GM12801 (cell line): ENCODE measurements around the gene KCNA10.

Experiments used
- TF ChIP-seq, protein P1 (sequence below): IDR thresholded peaks from one replicate; pipeline ENCODE4 v1.5.1; 2011; ENCODE audit warnings: control low read depth; ENCODE audit not compliant: insufficient read length; ENCODE audit errors: extremely low read depth

Gene KCNA10

DNA sequence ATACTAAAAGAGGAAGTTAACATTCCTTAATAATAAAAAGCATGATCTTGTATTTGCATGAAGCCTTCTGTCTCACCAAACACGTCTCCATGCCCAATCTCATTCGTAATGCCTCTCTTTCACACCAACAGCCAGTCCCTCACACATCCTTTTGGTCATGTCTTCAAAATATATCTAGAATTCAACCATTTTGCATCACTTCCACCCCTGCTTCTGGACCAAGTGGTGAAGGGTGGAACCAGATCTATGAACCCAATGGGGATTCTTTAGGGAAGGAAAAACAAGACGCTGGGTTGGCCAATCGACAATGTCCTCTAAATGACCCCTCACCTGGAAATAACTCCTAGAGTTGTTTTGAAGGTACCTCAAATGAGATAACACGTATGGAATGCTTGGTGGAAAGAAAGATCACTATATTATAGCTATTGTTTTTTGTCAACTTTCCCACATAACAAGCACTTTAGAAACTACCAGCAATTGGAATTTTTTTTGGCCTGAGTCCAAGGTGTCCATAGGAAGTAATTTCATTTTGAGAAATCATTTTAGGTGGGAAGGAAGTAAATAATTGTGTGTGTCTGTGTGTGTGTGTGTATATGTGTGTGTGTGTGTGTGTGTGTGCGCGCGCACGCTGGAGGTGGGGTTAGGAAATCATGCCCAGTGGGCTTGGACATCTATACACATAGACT is at the start of gene KCNA10:
KCNA10 (minus strand) TSS at position 51 of the 686 bp plus-strand sequence. CDS start 388 bp downstream, outside the sequence.
- TF ChIP-seq, protein P1, sequence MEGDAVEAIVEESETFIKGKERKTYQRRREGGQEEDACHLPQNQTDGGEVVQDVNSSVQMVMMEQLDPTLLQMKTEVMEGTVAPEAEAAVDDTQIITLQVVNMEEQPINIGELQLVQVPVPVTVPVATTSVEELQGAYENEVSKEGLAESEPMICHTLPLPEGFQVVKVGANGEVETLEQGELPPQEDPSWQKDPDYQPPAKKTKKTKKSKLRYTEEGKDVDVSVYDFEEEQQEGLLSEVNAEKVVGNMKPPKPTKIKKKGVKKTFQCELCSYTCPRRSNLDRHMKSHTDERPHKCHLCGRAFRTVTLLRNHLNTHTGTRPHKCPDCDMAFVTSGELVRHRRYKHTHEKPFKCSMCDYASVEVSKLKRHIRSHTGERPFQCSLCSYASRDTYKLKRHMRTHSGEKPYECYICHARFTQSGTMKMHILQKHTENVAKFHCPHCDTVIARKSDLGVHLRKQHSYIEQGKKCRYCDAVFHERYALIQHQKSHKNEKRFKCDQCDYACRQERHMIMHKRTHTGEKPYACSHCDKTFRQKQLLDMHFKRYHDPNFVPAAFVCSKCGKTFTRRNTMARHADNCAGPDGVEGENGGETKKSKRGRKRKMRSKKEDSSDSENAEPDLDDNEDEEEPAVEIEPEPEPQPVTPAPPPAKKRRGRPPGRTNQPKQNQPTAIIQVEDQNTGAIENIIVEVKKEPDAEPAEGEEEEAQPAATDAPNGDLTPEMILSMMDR, result no peak

DNA sequence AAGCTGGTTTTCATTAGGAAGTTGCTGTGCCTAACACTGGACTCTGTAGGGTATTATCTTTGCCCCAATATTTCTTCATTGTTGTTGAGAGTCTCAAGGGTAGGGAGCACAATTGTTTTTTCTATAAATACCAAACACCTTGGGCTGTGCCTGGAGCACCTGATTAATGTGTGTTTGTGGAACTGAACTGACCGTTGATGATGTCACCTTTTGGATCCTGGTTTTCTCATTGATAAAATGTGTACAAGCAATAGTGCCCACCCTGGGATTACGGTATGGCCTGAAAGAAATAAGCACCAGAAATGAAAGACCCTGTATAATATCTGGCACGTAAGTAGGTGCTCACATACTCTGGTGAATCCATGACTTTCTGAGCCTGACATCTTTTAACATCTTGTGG is 47.9 kb upstream of the KCNA10 start:
- TF ChIP-seq, protein P1, result no peak

DNA sequence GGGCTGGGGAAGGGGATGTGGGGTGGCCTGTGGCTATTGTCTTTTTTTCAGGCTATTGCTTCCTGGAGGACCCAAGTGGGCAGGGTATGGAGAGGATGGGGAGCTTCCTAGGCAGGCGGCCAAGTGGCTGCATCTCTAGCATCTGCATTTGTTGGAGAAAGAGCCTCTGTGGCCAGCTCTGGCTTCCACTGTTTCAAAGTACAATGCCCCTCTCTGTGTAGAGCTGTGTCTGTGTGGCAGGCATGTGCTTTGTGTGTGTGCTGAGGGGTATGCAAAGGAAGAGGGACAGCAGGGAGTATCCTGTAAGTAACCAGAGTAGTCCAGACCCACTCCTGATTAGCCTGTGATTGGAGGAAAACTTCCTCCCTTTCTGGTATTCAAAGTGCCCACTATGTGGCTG is 46.6 kb upstream of the KCNA10 start:
- TF ChIP-seq, protein P1, result no peak

DNA sequence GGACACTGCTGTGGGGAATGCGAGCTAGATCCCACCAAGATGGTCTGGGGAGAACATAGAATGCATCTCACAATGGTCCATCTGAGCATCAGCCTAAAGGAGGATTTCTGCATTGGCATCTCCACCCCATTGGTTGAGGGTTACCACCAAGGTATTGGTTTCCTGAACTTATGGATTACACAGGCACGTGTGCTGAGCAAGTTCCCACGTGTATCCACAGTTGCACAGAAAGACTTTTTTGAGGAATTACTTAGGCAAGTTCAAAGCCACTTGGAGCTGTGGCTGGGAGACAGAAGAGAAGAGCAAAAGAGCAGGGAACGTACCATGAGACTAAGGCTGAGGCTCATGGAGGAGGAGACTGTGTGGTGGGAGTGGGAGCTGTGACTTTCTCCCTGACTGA is 44.1 kb upstream of the KCNA10 start:
- TF ChIP-seq, protein P1, result no peak

DNA sequence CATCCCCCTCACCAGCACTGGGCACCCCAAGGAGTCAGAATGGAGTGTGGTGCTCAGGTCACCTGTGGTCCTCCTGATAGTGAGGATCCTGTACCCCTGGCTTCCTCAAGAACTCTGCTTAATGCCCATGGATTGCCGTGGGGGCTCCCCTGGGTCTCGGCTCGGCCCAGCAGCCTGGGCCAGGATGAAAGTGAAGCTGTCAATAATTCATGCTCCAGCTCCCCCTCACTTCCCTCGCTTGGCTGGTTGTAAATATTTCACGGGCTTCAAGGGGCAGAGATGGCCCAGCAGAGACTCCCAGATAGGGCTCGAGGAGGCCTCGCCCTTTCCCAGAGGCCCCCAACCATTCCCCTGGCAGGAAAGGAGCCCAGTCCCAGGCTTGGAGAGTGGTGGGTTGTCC is 42.6 kb upstream of the KCNA10 start:
- TF ChIP-seq, protein P1, result no peak

DNA sequence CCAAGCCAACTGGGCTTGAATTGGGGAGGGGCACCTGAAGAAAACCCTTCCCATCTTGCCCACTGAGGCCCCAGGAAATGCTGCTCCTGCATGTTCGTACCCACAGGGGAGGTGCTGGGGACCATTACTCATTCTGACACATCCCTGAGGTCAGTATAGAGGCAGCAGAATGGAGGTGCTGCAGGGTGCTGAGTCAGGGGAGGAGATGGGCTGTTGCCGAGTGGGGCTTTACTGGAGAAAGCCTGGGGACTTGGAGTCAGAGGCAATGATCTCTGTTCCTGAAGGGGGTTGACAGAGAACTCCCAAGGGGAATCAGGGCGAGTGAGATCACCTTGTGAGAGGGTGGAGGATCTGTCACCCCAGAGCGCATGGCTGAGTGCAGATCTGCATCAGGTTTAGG is 40.2 kb upstream of the KCNA10 start:
- TF ChIP-seq, protein P1, result no peak

DNA sequence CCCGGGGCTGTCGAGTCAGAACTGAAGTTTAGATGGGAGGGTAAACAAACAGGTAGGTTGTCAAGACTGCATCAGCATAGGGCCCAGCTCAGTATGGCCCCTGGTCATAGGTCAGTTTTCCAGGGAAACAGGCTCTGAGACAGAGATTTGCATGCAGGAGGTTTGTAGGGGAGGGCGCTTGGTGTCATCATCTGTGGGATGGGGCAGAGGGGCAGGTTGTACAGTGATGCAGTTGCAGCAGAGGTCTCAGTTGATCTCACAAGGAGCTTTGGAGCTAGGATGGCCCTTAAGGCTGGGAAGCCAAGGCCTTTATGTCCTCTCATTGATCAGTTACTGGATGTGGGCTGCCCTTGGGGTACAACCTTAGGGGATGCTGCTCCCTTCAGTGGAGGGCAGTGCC is 38.5 kb upstream of the KCNA10 start:
- TF ChIP-seq, protein P1, result no peak
